Calu3 (cell line): ENCODE measurements around the gene TGIF2. TPM values are rescaled to one million over a fixed set of nuclear protein-coding genes. Genes with fewer than 3 reads are reported as not detected.

Experiments used
- BruUV-seq: library from RNA; stranded (reverse); fragments of 400-500 nt; replicated peaks from 2 replicates; lab custom pipeline; 2021; lab: Mats Ljungman, UMichigan
- CTCF ChIA-PET: fragments of 300-600 bp; sonication (Branson Sonifier 250); formaldehyde crosslinking; loops from one replicate; lab custom pipeline; 2022; ENCODE audit warnings: antibody characterized with exemption; lab: Charles Lee
- DNase-seq: peaks from one replicate; pipeline ENCODE4 v3.0.0; 2022
- H3K27ac Mint-ChIP-seq: one replicate; pipeline ENCODE4 v1.8.0; 2022; ENCODE audit warnings: mixed read lengths; ENCODE audit not compliant: unreplicated experiment
- H3K27me3 Mint-ChIP-seq: one replicate; pipeline ENCODE4 v1.8.0; 2022; ENCODE audit warnings: mixed read lengths; ENCODE audit not compliant: unreplicated experiment
- H3K36me3 Mint-ChIP-seq: one replicate; pipeline ENCODE4 v1.8.0; 2022; ENCODE audit warnings: mild to moderate bottlenecking, moderate library complexity, mixed read lengths; ENCODE audit not compliant: insufficient read depth, unreplicated experiment
- H3K4me1 Mint-ChIP-seq: one replicate; pipeline ENCODE4 v1.8.0; 2022; ENCODE audit warnings: mild to moderate bottlenecking, low read depth, mixed read lengths; ENCODE audit not compliant: unreplicated experiment
- H3K4me3 Mint-ChIP-seq: one replicate; pipeline ENCODE4 v1.8.0; 2022; ENCODE audit warnings: mild to moderate bottlenecking, low read depth, moderate library complexity, mixed read lengths; ENCODE audit not compliant: unreplicated experiment
- H3K9me3 Mint-ChIP-seq: one replicate; pipeline ENCODE4 v1.8.0; 2022; ENCODE audit warnings: low read depth, mixed read lengths; ENCODE audit not compliant: unreplicated experiment
- CTCF ChIP-seq: fragments of 200-600 bp; IDR thresholded peaks from one replicate; pipeline ENCODE4 v1.8.0; 2022; ENCODE audit warnings: antibody characterized with exemption; ENCODE audit not compliant: unreplicated experiment
- intact Hi-C: fragments of 100-400 bp; cut with micrococcal nuclease; formaldehyde crosslinking; loops from one replicate; pipeline ENCODE4 v1.10.0; 2022; ENCODE audit not compliant: unreplicated experiment
- total RNA-seq: library from RNA; stranded (reverse); gene quantifications from 2 replicates; pipeline ENCODE4 v1.2.3, GENCODE V29; 2022

The TGIF2 gene
- total RNA-seq, 1 experiment from 2014 or later: 39.4 TPM

- Mint-ChIP-seq H3K4me3 (no peak overlapping the region), H3K4me1 (peaks cover 2% of the 10 kb centered on the region), H3K27me3 (no peaks in the 10 kb centered on the region), H3K9me3 (no peaks in the 10 kb centered on the region), H3K27ac (no peak overlapping the region), H3K36me3 (no peaks in the 10 kb centered on the region)
- no peak for TF ChIP-seq CTCF
- CTCF ChIA-PET: interaction anchor here (0.6 kb wide), 1 partner anchor 1675 kb away, joined by 8 read pairs; no protein-coding TSS in a partner anchor
- no peak for DNase-seq
- intact Hi-C loops: no loop called here
- BruUV-seq: no TSS peak
Measured at GRCh38 chr20:36629719-36630681, 56.6 kb downstream of the TGIF2 start.

- BruUV-seq: no TSS peak
- Mint-ChIP-seq H3K9me3 (no peaks in the 10 kb centered on the region), H3K4me3 (no peak overlapping the region), H3K27ac (no peak overlapping the region), H3K27me3 (no peaks in the 10 kb centered on the region), H3K36me3 (no peaks in the 10 kb centered on the region), H3K4me1 (no peaks in the 10 kb centered on the region)
- no peak for TF ChIP-seq CTCF
- CTCF ChIA-PET: no interaction called here
- no peak for DNase-seq
- intact Hi-C loops: no loop called here
Measured at GRCh38 chr20:36631646-36632045, 58.2 kb downstream of the TGIF2 start.

- Mint-ChIP-seq H3K4me3 (no peak overlapping the region), H3K27ac (no peak overlapping the region), H3K36me3 (no peaks in the 10 kb centered on the region), H3K9me3 (no peaks in the 10 kb centered on the region), H3K4me1 (no peaks in the 10 kb centered on the region), H3K27me3 (no peaks in the 10 kb centered on the region)
- DNase-seq: no peak
- intact Hi-C loops: no loop called here
- CTCF ChIA-PET: interaction anchor here (0.5 to 0.6 kb wide), 2 partner anchors 12 to 236 kb away, joined by 6 to 7 read pairs; no protein-coding TSS in a partner anchor
- no peak for TF ChIP-seq CTCF
- BruUV-seq: no TSS peak
Measured at GRCh38 chr20:36632147-36632486, 58.7 kb downstream of the TGIF2 start.

- no peak for TF ChIP-seq CTCF
- Mint-ChIP-seq H3K4me1 (no peaks in the 10 kb centered on the region), H3K9me3 (no peaks in the 10 kb centered on the region), H3K27ac (no peak overlapping the region), H3K27me3 (no peaks in the 10 kb centered on the region), H3K4me3 (no peak overlapping the region), H3K36me3 (no peaks in the 10 kb centered on the region)
- no peak for DNase-seq
- intact Hi-C loops: no loop called here
- BruUV-seq: no TSS peak
- CTCF ChIA-PET: interaction anchor here (0.5 to 0.9 kb wide), 3 partner anchors 13 to 235 kb away, joined by 3 to 7 read pairs (median 6); no protein-coding TSS in a partner anchor
Measured at GRCh38 chr20:36632487-36633284, 59.3 kb downstream of the TGIF2 start.
